NB4 (cell line): ENCODE results near the gene LRMDA.

Experiments used
- CTCF ChIP-seq: IDR thresholded peaks from one replicate; pipeline ENCODE4 v1.5.1; 2012; ENCODE audit warnings: low read depth, low read length
- POLR2A ChIP-seq: IDR thresholded peaks from 2 replicates; pipeline ENCODE4 v1.6.1; 2011; ENCODE audit warnings: mild to moderate bottlenecking; ENCODE audit not compliant: insufficient read length; ENCODE audit errors: extremely low read depth

GRCh38 chr10:76009531-76009930 is 578.1 kb downstream of the LRMDA start:
- TF ChIP-seq POLR2A: no peak
- TF ChIP-seq CTCF: no peak
